Measurements from ENCODE around the gene CLCNKA.

- TF ChIP-seq, protein P1, sequence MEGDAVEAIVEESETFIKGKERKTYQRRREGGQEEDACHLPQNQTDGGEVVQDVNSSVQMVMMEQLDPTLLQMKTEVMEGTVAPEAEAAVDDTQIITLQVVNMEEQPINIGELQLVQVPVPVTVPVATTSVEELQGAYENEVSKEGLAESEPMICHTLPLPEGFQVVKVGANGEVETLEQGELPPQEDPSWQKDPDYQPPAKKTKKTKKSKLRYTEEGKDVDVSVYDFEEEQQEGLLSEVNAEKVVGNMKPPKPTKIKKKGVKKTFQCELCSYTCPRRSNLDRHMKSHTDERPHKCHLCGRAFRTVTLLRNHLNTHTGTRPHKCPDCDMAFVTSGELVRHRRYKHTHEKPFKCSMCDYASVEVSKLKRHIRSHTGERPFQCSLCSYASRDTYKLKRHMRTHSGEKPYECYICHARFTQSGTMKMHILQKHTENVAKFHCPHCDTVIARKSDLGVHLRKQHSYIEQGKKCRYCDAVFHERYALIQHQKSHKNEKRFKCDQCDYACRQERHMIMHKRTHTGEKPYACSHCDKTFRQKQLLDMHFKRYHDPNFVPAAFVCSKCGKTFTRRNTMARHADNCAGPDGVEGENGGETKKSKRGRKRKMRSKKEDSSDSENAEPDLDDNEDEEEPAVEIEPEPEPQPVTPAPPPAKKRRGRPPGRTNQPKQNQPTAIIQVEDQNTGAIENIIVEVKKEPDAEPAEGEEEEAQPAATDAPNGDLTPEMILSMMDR (IDR thresholded peaks at IDR 0.05; ENCODE audit: low read depth, low read length), result no peak
- TF ChIP-seq, protein P2, sequence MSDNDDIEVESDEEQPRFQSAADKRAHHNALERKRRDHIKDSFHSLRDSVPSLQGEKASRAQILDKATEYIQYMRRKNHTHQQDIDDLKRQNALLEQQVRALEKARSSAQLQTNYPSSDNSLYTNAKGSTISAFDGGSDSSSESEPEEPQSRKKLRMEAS (IDR thresholded peaks at IDR 0.05; ENCODE audit: low read depth, low read length), result no peak
Observed at GRCh38 chr1:15992187-15992553, 29.7 kb upstream of the CLCNKA start.

All from NB4 (cell line).